SK-N-MC (cell line): ENCODE data around the gene DMRTC2.

Experiments
- EZH2 ChIP-seq: fragments of 200-600 bp; sonication (generic); IDR thresholded peaks from one replicate; pipeline ENCODE4 v1.6.1; 2017; ENCODE audit warnings: antibody characterized with exemption
- FOXP2 ChIP-seq: optimal IDR thresholded peaks from 2 replicates; pipeline ENCODE3; 2011; ENCODE audit warnings: mild to moderate bottlenecking, moderate library complexity; ENCODE audit not compliant: insufficient read depth; ENCODE audit errors: extremely low read length, control extremely low read depth

- TF ChIP-seq EZH2 = no peak
- TF ChIP-seq FOXP2 = no peak
Observed at GRCh38 chr19:41860419-41861115, 15.7 kb downstream of the DMRTC2 start.
